ENCODE data around the gene GTF2I.
"Not testable (repeated sequence)": the region's sequence is repeated elsewhere in the genome, so short reads cannot be mapped to it uniquely, and the experiment has no call there.

Gene GTF2I

DNA sequence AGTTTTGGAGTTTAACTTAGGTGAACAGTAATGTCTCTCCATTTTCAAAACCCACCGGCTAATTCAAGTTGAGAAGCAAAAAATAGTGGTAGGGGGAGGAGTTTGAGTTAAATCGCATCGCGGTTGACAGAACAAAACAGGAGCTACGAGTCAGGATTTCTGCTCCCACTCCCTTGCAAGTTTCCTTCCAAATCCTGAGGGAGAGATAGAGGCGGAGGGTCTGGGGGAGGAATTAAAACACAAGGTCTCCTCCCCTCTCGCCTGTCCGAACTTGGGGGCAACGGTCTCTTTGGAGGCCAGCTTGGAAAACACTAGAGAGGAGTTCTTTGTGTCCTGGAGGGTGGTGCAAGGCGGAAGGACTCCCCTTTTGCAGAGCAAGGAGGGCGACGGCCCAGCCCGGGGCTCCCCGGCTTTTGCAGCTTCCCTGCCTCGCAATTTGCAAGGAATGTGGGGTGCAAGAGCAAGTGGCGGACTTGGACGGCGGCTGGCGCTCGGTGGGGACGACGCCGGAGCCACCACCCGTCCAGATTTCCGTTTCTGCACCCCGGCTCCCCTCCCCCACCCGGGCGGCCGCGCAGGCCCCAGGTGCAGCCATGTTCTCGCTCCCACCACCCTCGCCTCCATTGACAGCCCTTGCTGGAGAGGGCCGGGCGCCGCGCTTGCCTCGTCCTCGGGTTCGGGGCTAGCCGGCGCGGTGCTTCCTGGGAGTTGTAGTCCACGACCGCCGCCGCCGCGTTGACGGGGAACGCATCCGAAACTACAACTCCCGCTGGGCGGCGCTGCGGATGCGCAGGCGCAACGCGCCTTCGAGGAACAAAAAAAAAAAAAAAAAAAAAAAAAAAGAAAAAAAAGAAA lies 454 bp upstream of the GTF2I start:
- DNase-seq = peak; percentile 99

DNA sequence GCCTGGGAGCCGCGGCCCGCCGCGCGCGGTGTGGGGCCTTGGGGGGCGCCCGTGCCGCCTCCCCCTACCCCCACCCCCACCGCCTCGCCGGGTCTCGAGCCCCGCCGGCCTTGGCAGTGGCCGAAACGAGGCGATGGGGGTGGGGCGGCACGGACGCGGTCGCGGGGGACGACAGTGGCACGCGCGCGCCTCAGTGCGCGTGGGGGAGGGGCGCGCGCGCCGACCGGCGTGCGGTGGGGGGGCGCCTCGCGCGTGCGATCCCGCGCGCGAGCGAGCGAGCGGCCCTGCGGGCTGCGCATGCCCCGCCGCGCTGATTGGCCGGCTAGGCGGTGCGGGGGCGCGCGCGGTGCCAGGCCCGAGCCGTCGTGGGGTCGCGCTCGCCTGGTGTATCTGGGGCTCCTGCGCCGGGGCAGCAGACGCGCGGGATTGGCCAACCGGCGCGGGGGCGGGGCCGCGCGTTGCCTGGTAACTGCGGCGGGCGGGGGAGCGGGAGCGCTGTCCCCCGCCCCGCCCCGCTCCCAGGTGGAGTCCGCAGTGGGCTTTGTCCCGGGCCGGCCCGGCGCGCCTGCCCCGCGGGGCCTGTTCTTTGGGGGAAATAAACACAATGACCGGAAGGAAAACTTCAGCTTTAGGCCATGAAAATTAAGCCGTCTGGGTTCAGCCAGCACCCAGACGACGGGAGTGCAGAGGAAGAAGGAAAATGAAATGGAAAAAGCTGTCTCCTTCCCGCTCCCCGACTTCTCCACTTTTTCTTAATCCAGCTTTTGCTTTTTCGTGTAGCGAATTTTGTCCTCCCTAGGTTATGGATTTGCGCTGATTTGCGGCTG lies 873 bp downstream of the GTF2I start:
- DNase-seq = peak; percentile 91

- not testable (repeated sequence) for DNase-seq
Measured at GRCh38 chr7:74660202-74660601, 2.7 kb downstream of the GTF2I start.

- DNase-seq = not testable (repeated sequence)
Measured at GRCh38 chr7:74661836-74662794, 4.6 kb downstream of the GTF2I start.

GRCh38 chr7:74665296-74665938 lies 7.9 kb downstream of the GTF2I start:
- no peak for DNase-seq

GRCh38 chr7:74667013-74667412 lies 9.5 kb downstream of the GTF2I start:
- not testable (repeated sequence) for DNase-seq

- DNase-seq = not testable (repeated sequence)
Measured at GRCh38 chr7:74667520-74667919, 10.0 kb downstream of the GTF2I start.

- no peak for DNase-seq
Measured at GRCh38 chr7:74671602-74672001, 14.1 kb downstream of the GTF2I start.

- DNase-seq = no peak
Measured at GRCh38 chr7:74672343-74672915, 14.9 kb downstream of the GTF2I start.

GRCh38 chr7:74674166-74674565 lies 16.6 kb downstream of the GTF2I start:
- DNase-seq = no peak

DNA sequence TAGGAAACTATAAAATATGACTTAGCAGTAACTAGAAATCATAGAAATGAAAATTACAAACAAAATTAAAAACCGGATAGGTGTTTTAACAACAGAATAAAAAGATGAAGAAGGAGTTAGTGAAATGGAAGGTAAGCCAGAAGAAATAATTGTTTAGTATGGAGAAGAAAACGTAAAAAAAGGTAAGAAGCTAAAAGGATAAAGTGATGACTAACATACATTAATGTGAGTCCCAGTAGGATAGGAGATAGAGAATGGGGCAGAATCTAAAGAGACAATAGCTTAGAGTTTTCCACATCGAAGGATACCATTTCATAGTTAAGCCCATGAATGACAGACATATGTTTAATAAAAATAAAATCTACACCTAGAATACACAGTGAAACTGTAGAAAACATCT lies 25.3 kb downstream of the GTF2I start:
- no peak for DNase-seq

DNA sequence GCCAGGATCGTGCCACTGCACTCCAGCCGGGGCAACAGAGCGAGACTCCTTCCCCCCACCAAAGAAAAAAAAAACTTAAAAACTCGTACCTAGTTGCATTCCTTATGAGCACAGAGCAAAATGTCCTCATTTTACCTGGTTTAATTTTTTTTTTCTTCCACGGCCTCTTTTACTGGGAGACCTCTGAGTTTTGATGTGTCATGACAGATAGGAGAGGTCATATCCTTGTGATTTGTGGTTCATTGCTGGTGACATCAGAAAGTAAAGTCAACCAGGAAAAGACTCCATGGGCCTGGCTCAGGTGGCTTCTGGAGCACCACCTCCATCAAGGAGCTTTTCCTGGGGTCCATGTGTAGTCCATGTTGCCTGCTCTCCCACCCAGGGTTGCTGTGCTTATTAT lies 26.3 kb downstream of the GTF2I start:
- DNase-seq = no peak

DNA sequence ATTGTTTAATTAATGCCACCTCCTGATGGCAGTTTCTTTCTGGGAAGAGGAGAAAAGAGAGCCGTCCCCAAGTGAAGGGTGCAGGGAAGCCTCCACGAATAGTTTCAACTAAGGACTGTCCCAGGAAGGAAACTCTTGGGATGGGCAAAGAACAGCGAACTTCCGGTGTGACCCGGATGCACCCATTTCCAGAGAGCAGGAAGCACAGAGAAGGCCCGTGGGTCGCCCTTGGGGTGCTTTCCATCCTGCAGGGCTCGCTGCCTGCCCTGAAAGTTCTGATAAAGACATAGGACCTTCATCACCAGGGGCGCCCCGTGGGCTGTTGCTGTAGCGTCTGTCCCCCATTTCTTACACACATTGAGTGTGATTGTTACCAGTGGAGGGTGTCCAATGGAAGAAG lies 27.0 kb downstream of the GTF2I start:
- no peak for DNase-seq

DNA sequence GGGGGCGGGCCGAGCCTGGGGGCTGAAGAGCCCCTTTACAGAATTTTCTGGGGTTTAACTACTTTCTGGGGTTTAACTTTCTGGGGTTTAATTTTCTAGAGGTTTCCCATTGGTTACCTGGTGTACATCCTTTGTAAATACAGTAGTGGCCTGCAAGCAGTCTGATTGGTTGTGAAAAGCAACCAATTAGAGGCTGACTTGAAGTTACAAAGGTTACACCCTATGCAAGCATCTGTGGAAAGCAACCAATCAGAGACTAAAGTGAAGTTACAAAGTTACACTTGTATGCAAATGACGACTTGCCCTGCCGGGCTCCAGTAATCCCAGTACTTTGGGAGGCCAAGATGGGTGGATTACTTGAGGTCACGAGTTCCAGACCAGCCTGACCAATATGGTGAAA lies 27.4 kb downstream of the GTF2I start:
- DNase-seq = no peak

DNA sequence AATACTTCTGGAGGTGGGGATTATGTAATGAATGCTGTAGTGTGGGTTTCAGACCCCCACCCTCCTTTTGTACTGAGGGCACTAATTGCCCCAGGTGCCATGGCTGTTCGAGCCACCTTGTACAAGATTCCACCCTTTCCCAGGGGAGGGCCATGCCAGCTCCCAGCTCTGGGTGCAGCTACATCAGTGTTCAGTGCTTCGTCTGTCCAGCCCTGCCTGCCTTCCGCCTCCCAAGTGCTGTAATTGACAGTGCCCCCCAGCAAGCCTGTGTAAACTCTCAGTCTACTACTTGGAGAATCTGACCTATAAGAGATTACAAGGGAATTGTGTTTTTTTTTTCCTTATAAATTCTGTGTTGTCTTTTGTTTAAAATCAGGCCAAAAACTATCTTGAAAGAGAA lies 33.0 kb downstream of the GTF2I start:
- DNase-seq = no peak

DNA sequence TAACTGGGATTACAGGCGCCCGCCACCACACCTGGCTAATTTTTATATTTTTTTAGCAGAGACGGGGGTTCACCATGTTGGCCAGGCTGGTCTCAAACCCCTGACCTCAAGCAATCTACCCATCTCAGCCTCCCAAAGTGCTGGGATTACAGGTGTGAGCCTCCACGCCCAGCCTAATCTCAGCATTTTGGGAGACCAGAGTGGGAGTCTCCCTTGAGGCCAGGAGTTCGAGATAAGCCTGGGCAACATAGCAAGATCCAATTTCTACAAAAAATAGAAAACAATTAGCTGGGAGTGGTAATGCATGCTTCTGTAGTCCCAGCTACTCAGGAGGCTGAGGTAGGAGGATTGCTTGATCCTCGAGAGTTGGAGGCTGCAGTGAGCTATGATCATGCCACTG lies 46.9 kb downstream of the GTF2I start:
- DNase-seq = not testable (repeated sequence)

- DNase-seq = no peak
Measured at GRCh38 chr7:74707238-74707637, 49.7 kb downstream of the GTF2I start.

- DNase-seq = no peak
Measured at GRCh38 chr7:74708569-74709275, 51.2 kb downstream of the GTF2I start.

GRCh38 chr7:74709880-74710671 lies 52.6 kb downstream of the GTF2I start:
- DNase-seq = no peak

GRCh38 chr7:74713567-74713966 lies 56.0 kb downstream of the GTF2I start:
- DNase-seq = no peak
